K562 (cell line): ENCODE measurements around the gene OR5AN1. TPM values are rescaled to one million over a fixed set of nuclear protein-coding genes. Genes with fewer than 3 reads are reported as not detected.

Experiments used
- ATAC-seq: fragments of 200-7000 bp; cut with Tn5 transposase; 3 replicates; pipeline ENCODE4 v1.9.1; 2020; ENCODE audit warnings: moderate library complexity
- BruUV-seq: library from RNA; stranded (reverse); fragments of 400-500 nt; replicated peaks from 2 replicates; lab custom pipeline; 2021; lab: Mats Ljungman, UMichigan
- CTCF ChIA-PET: fragments of 300-600 bp; formaldehyde crosslinking; extraction: SDS; loops from one replicate; lab custom pipeline; 2021; ENCODE audit warnings: low intra/inter-chr PET ratio; lab: Yijun Ruan, JAX
- POLR2A ChIA-PET: fragments of 300-600, 350-650 bp; sonication (Branson Sonifier 250); formaldehyde crosslinking; extraction: SDS; loops from one replicate; lab custom pipeline; 2021; ENCODE audit warnings: antibody characterized with exemption, inconsistent platforms; lab: Yijun Ruan, JAX
- DNase-seq, 4 experiments: peaks; one replicate each; pipeline versions ENCODE4 v3.0.0 to v3.0.0-alpha.2; 2011 to 2018; ENCODE audit warnings: low spot score in 3 of 4, mixed read lengths in 3 of 4; ENCODE audit errors: extremely low read depth in 1 of 4
- FAIRE-seq: peaks from 2 replicates; lab custom pipeline; 2011; peaks lifted over from hg19 to GRCh38; lab: Jason Lieb, UNC
- H2AFZ ChIP-seq: 2 replicates; pipeline ENCODE4 v1.6.0; 2011; ENCODE audit warnings: low read depth, low read length, control low read depth, inconsistent platforms
- H3K27ac ChIP-seq: fragments of 200-600 bp; 3 replicates; pipeline ENCODE4 v1.8.0; 2011; ENCODE audit warnings: low read depth, mild to moderate bottlenecking, control low read depth, inconsistent platforms, low read length, moderate library complexity, mixed read lengths; ENCODE audit errors: extremely low read depth
- H3K27me3 ChIP-seq, 2 experiments: fragments of 300-600 bp in 1 of 2; 2 replicates in 1 of 2; 3 replicates in 1 of 2; pipeline versions ENCODE4 v1.6.0 to v1.8.0; 2011; ENCODE audit warnings: inconsistent platforms in 2 of 2, low read length in 2 of 2, mild to moderate bottlenecking in 1 of 2, mixed read lengths in 1 of 2, moderate library complexity in 1 of 2; ENCODE audit not compliant: control insufficient read depth in 2 of 2, insufficient read depth in 2 of 2
- H3K36me3 ChIP-seq: fragments of 300-600 bp; 3 replicates; pipeline ENCODE4 v1.8.0; 2011; ENCODE audit warnings: mild to moderate bottlenecking, low read length, inconsistent platforms; ENCODE audit not compliant: control insufficient read depth, insufficient read depth
- H3K4me1 ChIP-seq, 2 experiments: fragments of 200-600 bp in 1 of 2; replicated peaks in 1 of 2; 2 replicates in 1 of 2; 3 replicates in 1 of 2; pipeline versions ENCODE4 v1.5.1 to v1.8.0; 2011; ENCODE audit warnings: inconsistent platforms in 2 of 2, low read length in 2 of 2, mild to moderate bottlenecking in 1 of 2, mixed read lengths in 1 of 2, moderate library complexity in 1 of 2; ENCODE audit not compliant: control insufficient read depth in 2 of 2, insufficient read depth in 2 of 2
- H3K4me2 ChIP-seq: 2 replicates; pipeline ENCODE4 v1.6.1; 2011; ENCODE audit warnings: low read length, control low read depth, inconsistent platforms, mixed read lengths; ENCODE audit not compliant: insufficient read depth
- H3K4me3 ChIP-seq: fragments of 200-600 bp; sonication (generic), shearing (Covaris generic); 2 replicates; pipeline ENCODE4 v1.5.1; 2016; ENCODE audit warnings: control low read depth, inconsistent platforms
- H3K79me2 ChIP-seq: fragments of 200-600 bp; 3 replicates; pipeline ENCODE4 v1.8.0; 2011; ENCODE audit warnings: low read length, inconsistent platforms; ENCODE audit not compliant: control insufficient read depth, insufficient read depth
- H3K9ac ChIP-seq, 2 experiments: 2 replicates each; pipeline versions ENCODE4 v1.6.0 to v1.6.1; 2011; ENCODE audit warnings: low read depth in 2 of 2, low read length in 2 of 2, control low read depth in 1 of 2, inconsistent platforms in 1 of 2, mild to moderate bottlenecking in 1 of 2, mixed read lengths in 1 of 2; ENCODE audit not compliant: insufficient read depth in 1 of 2
- H3K9me1 ChIP-seq: one replicate; pipeline ENCODE4 v1.6.0; 2011; ENCODE audit warnings: inconsistent platforms, mild to moderate bottlenecking, low read length, moderate library complexity; ENCODE audit not compliant: control insufficient read depth, insufficient read depth
- H3K9me3 ChIP-seq: replicated peaks from 2 replicates; pipeline ENCODE4 v1.5.1; 2011; ENCODE audit warnings: low read depth, low read length, inconsistent platforms; ENCODE audit not compliant: control insufficient read depth, insufficient read depth
- H4K20me1 ChIP-seq: replicated peaks from 2 replicates; pipeline ENCODE4 v1.6.1; 2011; ENCODE audit warnings: low read length, inconsistent platforms, mixed read lengths; ENCODE audit not compliant: control insufficient read depth, insufficient read depth
- ADNP ChIP-seq: fragments of 200-800 bp; sonication (Bioruptor generic); IDR thresholded peaks from 2 replicates; pipeline ENCODE4 v1.6.1; 2016; ENCODE audit warnings: missing genetic modification characterization, missing compliant biosample characterization
- CHD2 ChIP-seq: IDR thresholded peaks from 2 replicates; pipeline ENCODE4 v1.6.1; 2011; ENCODE audit warnings: low read depth, low read length
- CREB3L1 ChIP-seq: fragments of 450-650 bp; IDR thresholded peaks from 2 replicates; pipeline ENCODE4 v1.6.1; 2014; ENCODE audit warnings: low read depth, mild to moderate bottlenecking, moderate library complexity, borderline replicate concordance
- FOSL1 ChIP-seq: fragments of 200-800 bp; sonication (Bioruptor generic); conservative IDR thresholded peaks from 2 replicates; pipeline ENCODE4 v1.6.1; 2016; ENCODE audit warnings: missing genetic modification characterization, missing compliant biosample characterization
- GATA2 ChIP-seq: sonication (generic); formaldehyde crosslinking; IDR thresholded peaks from 2 replicates; pipeline ENCODE4 v1.4.0; 2020; ENCODE audit warnings: mild to moderate bottlenecking, missing genetic modification reagents
- GTF2A2 ChIP-seq: IDR thresholded peaks from 2 replicates; pipeline ENCODE4 v1.6.1; 2016; ENCODE audit warnings: mild to moderate bottlenecking, missing genetic modification characterization, missing compliant biosample characterization
- HDAC8 ChIP-seq: fragments of 450-650 bp; IDR thresholded peaks from 2 replicates; pipeline ENCODE4 v1.6.1; 2016; ENCODE audit warnings: mild to moderate bottlenecking, missing genetic modification characterization, moderate library complexity, missing compliant biosample characterization
- KLF16 ChIP-seq: IDR thresholded peaks from 2 replicates; pipeline ENCODE4 v1.6.1; 2016; ENCODE audit warnings: antibody characterized with exemption
- NFIC ChIP-seq: fragments of 450-650 bp; IDR thresholded peaks from 2 replicates; pipeline ENCODE4 v1.6.1; 2017; ENCODE audit warnings: mild to moderate bottlenecking, inconsistent platforms
- NR0B1 ChIP-seq: fragments of 450-650 bp; IDR thresholded peaks from one replicate; pipeline ENCODE4 v1.6.1; 2018; ENCODE audit warnings: mild to moderate bottlenecking, moderate library complexity; ENCODE audit not compliant: partially characterized antibody
- RBM17 ChIP-seq: fragments of 200-400 bp; formaldehyde crosslinking; IDR thresholded peaks from 2 replicates; pipeline ENCODE4 v1.6.1; 2017; ENCODE audit warnings: low read depth, mild to moderate bottlenecking, low read length, borderline replicate concordance
- RBM25 ChIP-seq: fragments of 200-400 bp; formaldehyde crosslinking; IDR thresholded peaks from 2 replicates; pipeline ENCODE4 v1.6.1; 2018; ENCODE audit warnings: low read length, low read depth, moderate library complexity; ENCODE audit not compliant: severe bottlenecking
- RBM34 ChIP-seq: fragments of 200-400 bp; formaldehyde crosslinking; IDR thresholded peaks from 2 replicates; pipeline ENCODE4 v1.6.1; 2018; ENCODE audit warnings: low read length, borderline replicate concordance; ENCODE audit not compliant: insufficient read depth
- RFX7 ChIP-seq: fragments of 250-450 bp; sonication (Bioruptor Pico); IDR thresholded peaks from 2 replicates; pipeline ENCODE4 v1.5.1; 2021; ENCODE audit warnings: mild to moderate bottlenecking
- TEAD1 ChIP-seq, 2 experiments: fragments of 450-650 bp in 1 of 2; sonication (generic) in 1 of 2; formaldehyde crosslinking; IDR thresholded peaks; 2 replicates each; pipeline versions ENCODE4 v1.4.0 to v1.8.0; 2020 to 2022; ENCODE audit warnings: mild to moderate bottlenecking in 2 of 2, missing genetic modification reagents in 1 of 2
- ZNF121 ChIP-seq: sonication (generic); formaldehyde crosslinking; conservative IDR thresholded peaks from 2 replicates; pipeline ENCODE4 v1.8.0; 2022; ENCODE audit warnings: missing genetic modification reagents
- ZNF23 ChIP-seq: fragments of 250-450 bp; sonication (Bioruptor Pico); IDR thresholded peaks from 2 replicates; pipeline ENCODE4 v1.4.0; 2020; ENCODE audit warnings: mild to moderate bottlenecking
- WGBS: fragments of 100-300 bp; shearing (Covaris generic); methylation state at CpG from one replicate; pipeline ENCODE4 v1.1.6; 2016; ENCODE audit warnings: low coverage, mixed read lengths; ENCODE audit not compliant: insufficient coverage; ENCODE audit errors: missing lambda C conversion rate; 5-methylcytosine and 5-hydroxymethylcytosine counted together
- in situ Hi-C: fragments of 300-500 bp; cut with MboI; formaldehyde crosslinking; loops from 4 replicates; pipeline ENCODE4 v1.15.0; 2018; ENCODE audit warnings: inconsistent platforms, mixed read lengths
- intact Hi-C: fragments of 100-400 bp; cut with micrococcal nuclease; formaldehyde crosslinking; loops from 2 replicates; pipeline ENCODE4 v1.14.2; 2022
- polyA plus RNA-seq, 8 experiments: library from polyadenylated mRNA; depleted of rRNA in 4 of 8; stranded (reverse) in 5 of 8; unstranded in 3 of 8; fragments of >200 nt; fragmentation: Nextera tagmentation in 2 of 8; fragmentation: Illumina TruSeq in 1 of 8; extraction: Ambion mirVana in 2 of 8; extraction: Trizol in 1 of 8; gene quantifications; 2 replicates each; pipeline versions ENCODE4 v1.2.1 to v1.2.3, GENCODE V29; 2011 to 2014; ENCODE audit warnings: inconsistent platforms in 1 of 8, missing spikeins in 1 of 8
- total RNA-seq, 7 experiments: library from RNA; depleted of rRNA in 6 of 7; stranded (reverse); fragments of >200 nt in 6 of 7; fragmentation: Illumina TruSeq in 2 of 7; extraction: Trizol in 2 of 7; gene quantifications; 2 replicates each; pipeline versions ENCODE4 v1.2.1 to v1.2.3, GENCODE V29; 2011 to 2021; ENCODE audit warnings: low replicate concordance in 1 of 7

Gene OR5AN1
- total and polyA plus RNA-seq, 9 of the 15 experiments (the other 6 are each of a cell fraction or from before 2014, with no cell fraction given), result not detected

- ATAC-seq, result no peak
- H4K20me1 ChIP-seq, result no peaks in the 10 kb centered on the region
- WGBS, result 0% methylated on average over 5 of the region's 5 CpGs
- H2AFZ ChIP-seq, result no peak overlapping the region
- H3K9me3 ChIP-seq, result no peaks in the 10 kb centered on the region
- ChIA-PET POLR2A (no interaction called here), CTCF (no interaction called here)
- no peaks in the 10 kb centered on the region for H3K79me2 ChIP-seq
- H3K27me3 ChIP-seq, result no peaks in the 10 kb centered on the region
- no peak overlapping the region for H3K4me3 ChIP-seq
- no peak for DNase-seq
- no peaks in the 10 kb centered on the region for H3K9me1 ChIP-seq
- no peak overlapping the region for H3K9ac ChIP-seq
- H3K27ac ChIP-seq, result no peak overlapping the region
- H3K4me2 ChIP-seq, result no peak overlapping the region
- H3K4me1 ChIP-seq, result no peaks in the 10 kb centered on the region
- BruUV-seq, result no TSS peak
- H3K36me3 ChIP-seq, result no peaks in the 10 kb centered on the region
- intact Hi-C loops (no loop called here), in situ Hi-C loops (no loop called here)
- FAIRE-seq, result no peak
- TF ChIP-seq TEAD1 (CRISPR knock-in tag; IDR thresholded peaks at IDR 0.05) (no peak), RFX7 (CRISPR knock-in tag) (no peak), CHD2 (no peak), KLF16 (no peak), ZNF23 (CRISPR knock-in tag) (no peak), NFIC (no peak), FOSL1 (tag) (no peak), ADNP (no peak), RBM17 (no peak), GTF2A2 (tag) (no peak), GATA2 (CRISPR knock-in tag) (no peak), RBM25 (no peak), HDAC8 (tag) (no peak), ZNF121 (CRISPR knock-in tag) (no peak), CREB3L1 (no peak), RBM34 (no peak), NR0B1 (no peak)
Observed at GRCh38 chr11:59336176-59336575, 22.5 kb upstream of the OR5AN1 start.
